HEK293 (cell line): ENCODE measurements around the gene GJD4.

Experiments
- CTCF ChIA-PET: fragments of 350-600 bp; formaldehyde crosslinking; extraction: SDS; loops from one replicate; lab custom pipeline; 2021; ENCODE audit warnings: antibody characterized with exemption; lab: Yijun Ruan, JAX
- POLR2A ChIA-PET: fragments of 300-600 bp; formaldehyde crosslinking; extraction: SDS; loops from one replicate; lab custom pipeline; 2020; ENCODE audit warnings: antibody characterized with exemption, inconsistent platforms; lab: Yijun Ruan, JAX
- H3K27ac ChIP-seq: fragments of 200-500 bp; sonication (Bioruptor generic); 2 replicates; pipeline ENCODE4 v1.5.1; 2014; ENCODE audit warnings: low read depth, low read length, control low read depth, inconsistent platforms; ENCODE audit errors: extremely low read depth
- H3K36me3 ChIP-seq, 2 experiments: fragments of 200-500 bp in 1 of 2; sonication (Bioruptor generic) in 1 of 2; 1 replicate in 1 of 2; 2 replicates in 1 of 2; pipeline ENCODE4 v1.5.1; 2014 to 2017; ENCODE audit warnings: inconsistent platforms in 2 of 2, low read length in 2 of 2; ENCODE audit not compliant: control insufficient read depth in 2 of 2, insufficient read depth in 1 of 2
- H3K4me1 ChIP-seq: fragments of 200-500 bp; sonication (Bioruptor generic); 2 replicates; pipeline ENCODE4 v1.5.1; 2014; ENCODE audit warnings: mild to moderate bottlenecking, low read length, inconsistent platforms; ENCODE audit not compliant: control insufficient read depth, insufficient read depth
- H3K4me3 ChIP-seq: 2 replicates; pipeline ENCODE4 v1.5.1; 2011; ENCODE audit warnings: low read depth, mild to moderate bottlenecking, control low read depth, low read length, moderate library complexity
- H3K9me3 ChIP-seq: fragments of 200-500 bp; sonication (Bioruptor generic); 2 replicates; pipeline ENCODE4 v1.5.1; 2014; ENCODE audit warnings: low read depth, low read length, inconsistent platforms; ENCODE audit not compliant: control insufficient read depth, insufficient read depth
- KLF8 ChIP-seq: fragments of 450-650 bp; formaldehyde crosslinking; IDR thresholded peaks from 2 replicates; pipeline ENCODE4 v1.5.1; 2016; ENCODE audit warnings: missing biosample characterization, missing genetic modification characterization
- SALL2 ChIP-seq: fragments of 450-650 bp; formaldehyde crosslinking; IDR thresholded peaks from 2 replicates; pipeline ENCODE4 v1.5.0; 2017; ENCODE audit warnings: missing biosample characterization, mild to moderate bottlenecking, missing genetic modification characterization, borderline replicate concordance
- SP2 ChIP-seq: fragments of 450-650 bp; formaldehyde crosslinking; IDR thresholded peaks from 2 replicates; pipeline ENCODE4 v1.5.1; 2016; ENCODE audit warnings: missing biosample characterization, missing genetic modification characterization
- ZBTB8A ChIP-seq: fragments of 450-650 bp; formaldehyde crosslinking; IDR thresholded peaks from 2 replicates; pipeline ENCODE4 v1.5.1; 2016; ENCODE audit warnings: missing biosample characterization, missing genetic modification characterization
- ZEB2 ChIP-seq: fragments of 450-650 bp; formaldehyde crosslinking; IDR thresholded peaks from 2 replicates; pipeline ENCODE4 v1.5.1; 2016; ENCODE audit warnings: missing biosample characterization, missing genetic modification characterization
- ZNF16 ChIP-seq: fragments of 450-650 bp; formaldehyde crosslinking; IDR thresholded peaks from 2 replicates; pipeline ENCODE4 v1.5.1; 2016; ENCODE audit warnings: low read depth, missing biosample characterization, missing genetic modification characterization
- ZNF211 ChIP-seq: fragments of 450-650 bp; formaldehyde crosslinking; IDR thresholded peaks from 2 replicates; pipeline ENCODE4 v1.5.1; 2016; ENCODE audit warnings: low read depth, missing biosample characterization, missing genetic modification characterization
- ZNF324 ChIP-seq: fragments of 450-650 bp; formaldehyde crosslinking; IDR thresholded peaks from 2 replicates; pipeline ENCODE4 v1.5.1; 2016; ENCODE audit warnings: missing biosample characterization, missing genetic modification characterization
- ZNF544 ChIP-seq: fragments of 450-650 bp; formaldehyde crosslinking; IDR thresholded peaks from 2 replicates; pipeline ENCODE4 v1.5.0; 2017; ENCODE audit warnings: missing biosample characterization, missing genetic modification characterization
- ZNF548 ChIP-seq: fragments of 450-650 bp; formaldehyde crosslinking; IDR thresholded peaks from 2 replicates; pipeline ENCODE4 v1.5.1; 2016; ENCODE audit warnings: missing biosample characterization, missing genetic modification characterization
- ZNF580 ChIP-seq: fragments of 450-650 bp; formaldehyde crosslinking; IDR thresholded peaks from 2 replicates; pipeline ENCODE4 v1.5.1; 2016; ENCODE audit warnings: missing biosample characterization, missing genetic modification characterization
- TF ChIP-seq, protein P1 (sequence below): fragments of 450-650 bp; formaldehyde crosslinking; IDR thresholded peaks from 2 replicates; pipeline ENCODE4 v1.5.1; 2016; ENCODE audit warnings: missing biosample characterization, missing genetic modification characterization
- TF ChIP-seq, protein P2 (sequence below): fragments of 450-650 bp; formaldehyde crosslinking; conservative IDR thresholded peaks from 2 replicates; pipeline ENCODE4 v1.5.1; 2016; ENCODE audit warnings: low read depth, missing biosample characterization, missing genetic modification characterization
- TF ChIP-seq, protein P3 (sequence below): fragments of 450-650 bp; formaldehyde crosslinking; IDR thresholded peaks from 2 replicates; pipeline ENCODE4 v1.5.1; 2016; ENCODE audit warnings: missing biosample characterization, missing genetic modification characterization, borderline replicate concordance
- TF ChIP-seq, protein P4 (sequence below): fragments of 450-650 bp; formaldehyde crosslinking; IDR thresholded peaks from 2 replicates; pipeline ENCODE4 v1.5.1; 2016; ENCODE audit warnings: missing biosample characterization, missing genetic modification characterization
- TF ChIP-seq, protein P5 (sequence below): fragments of 450-650 bp; formaldehyde crosslinking; IDR thresholded peaks from 2 replicates; pipeline ENCODE4 v1.5.1; 2016; ENCODE audit warnings: missing biosample characterization, missing genetic modification characterization

GJD4 gene

GRCh38 chr10:35581655-35582054 lies 23.5 kb upstream of the GJD4 start (continued):
- no peak for TF ChIP-seq ZNF548 (tag by site-specific recombination)
- TF ChIP-seq, protein P1, sequence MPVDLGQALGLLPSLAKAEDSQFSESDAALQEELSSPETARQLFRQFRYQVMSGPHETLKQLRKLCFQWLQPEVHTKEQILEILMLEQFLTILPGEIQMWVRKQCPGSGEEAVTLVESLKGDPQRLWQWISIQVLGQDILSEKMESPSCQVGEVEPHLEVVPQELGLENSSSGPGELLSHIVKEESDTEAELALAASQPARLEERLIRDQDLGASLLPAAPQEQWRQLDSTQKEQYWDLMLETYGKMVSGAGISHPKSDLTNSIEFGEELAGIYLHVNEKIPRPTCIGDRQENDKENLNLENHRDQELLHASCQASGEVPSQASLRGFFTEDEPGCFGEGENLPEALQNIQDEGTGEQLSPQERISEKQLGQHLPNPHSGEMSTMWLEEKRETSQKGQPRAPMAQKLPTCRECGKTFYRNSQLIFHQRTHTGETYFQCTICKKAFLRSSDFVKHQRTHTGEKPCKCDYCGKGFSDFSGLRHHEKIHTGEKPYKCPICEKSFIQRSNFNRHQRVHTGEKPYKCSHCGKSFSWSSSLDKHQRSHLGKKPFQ, result no peak
- no peak for TF ChIP-seq ZNF544 (tag by site-specific recombination)
- no peak for TF ChIP-seq ZNF16 (tag by site-specific recombination)
- TF ChIP-seq, protein P2, sequence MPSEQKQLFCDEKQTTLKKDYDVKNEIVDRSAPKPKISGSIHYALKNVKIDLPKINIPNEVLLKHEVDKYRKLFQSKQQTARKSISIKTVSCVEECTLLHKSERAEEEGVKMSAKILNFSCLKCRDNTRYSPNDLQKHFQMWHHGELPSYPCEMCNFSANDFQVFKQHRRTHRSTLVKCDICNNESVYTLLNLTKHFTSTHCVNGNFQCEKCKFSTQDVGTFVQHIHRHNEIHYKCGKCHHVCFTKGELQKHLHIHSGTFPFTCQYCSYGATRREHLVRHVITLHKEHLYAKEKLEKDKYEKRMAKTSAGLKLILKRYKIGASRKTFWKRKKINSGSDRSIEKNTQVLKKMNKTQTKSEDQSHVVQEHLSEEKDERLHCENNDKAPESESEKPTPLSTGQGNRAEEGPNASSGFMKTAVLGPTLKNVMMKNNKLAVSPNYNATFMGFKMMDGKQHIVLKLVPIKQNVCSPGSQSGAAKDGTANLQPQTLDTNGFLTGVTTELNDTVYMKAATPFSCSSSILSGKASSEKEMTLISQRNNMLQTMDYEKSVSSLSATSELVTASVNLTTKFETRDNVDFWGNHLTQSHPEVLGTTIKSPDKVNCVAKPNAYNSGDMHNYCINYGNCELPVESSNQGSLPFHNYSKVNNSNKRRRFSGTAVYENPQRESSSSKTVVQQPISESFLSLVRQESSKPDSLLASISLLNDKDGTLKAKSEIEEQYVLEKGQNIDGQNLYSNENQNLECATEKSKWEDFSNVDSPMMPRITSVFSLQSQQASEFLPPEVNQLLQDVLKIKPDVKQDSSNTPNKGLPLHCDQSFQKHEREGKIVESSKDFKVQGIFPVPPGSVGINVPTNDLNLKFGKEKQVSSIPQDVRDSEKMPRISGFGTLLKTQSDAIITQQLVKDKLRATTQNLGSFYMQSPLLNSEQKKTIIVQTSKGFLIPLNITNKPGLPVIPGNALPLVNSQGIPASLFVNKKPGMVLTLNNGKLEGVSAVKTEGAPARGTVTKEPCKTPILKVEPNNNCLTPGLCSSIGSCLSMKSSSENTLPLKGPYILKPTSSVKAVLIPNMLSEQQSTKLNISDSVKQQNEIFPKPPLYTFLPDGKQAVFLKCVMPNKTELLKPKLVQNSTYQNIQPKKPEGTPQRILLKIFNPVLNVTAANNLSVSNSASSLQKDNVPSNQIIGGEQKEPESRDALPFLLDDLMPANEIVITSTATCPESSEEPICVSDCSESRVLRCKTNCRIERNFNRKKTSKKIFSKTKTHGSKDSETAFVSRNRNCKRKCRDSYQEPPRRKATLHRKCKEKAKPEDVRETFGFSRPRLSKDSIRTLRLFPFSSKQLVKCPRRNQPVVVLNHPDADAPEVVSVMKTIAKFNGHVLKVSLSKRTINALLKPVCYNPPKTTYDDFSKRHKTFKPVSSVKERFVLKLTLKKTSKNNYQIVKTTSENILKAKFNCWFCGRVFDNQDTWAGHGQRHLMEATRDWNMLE (tag by site-specific recombination), result no peak
- no peak for TF ChIP-seq KLF8 (tag by site-specific recombination)
- TF ChIP-seq, protein P3, sequence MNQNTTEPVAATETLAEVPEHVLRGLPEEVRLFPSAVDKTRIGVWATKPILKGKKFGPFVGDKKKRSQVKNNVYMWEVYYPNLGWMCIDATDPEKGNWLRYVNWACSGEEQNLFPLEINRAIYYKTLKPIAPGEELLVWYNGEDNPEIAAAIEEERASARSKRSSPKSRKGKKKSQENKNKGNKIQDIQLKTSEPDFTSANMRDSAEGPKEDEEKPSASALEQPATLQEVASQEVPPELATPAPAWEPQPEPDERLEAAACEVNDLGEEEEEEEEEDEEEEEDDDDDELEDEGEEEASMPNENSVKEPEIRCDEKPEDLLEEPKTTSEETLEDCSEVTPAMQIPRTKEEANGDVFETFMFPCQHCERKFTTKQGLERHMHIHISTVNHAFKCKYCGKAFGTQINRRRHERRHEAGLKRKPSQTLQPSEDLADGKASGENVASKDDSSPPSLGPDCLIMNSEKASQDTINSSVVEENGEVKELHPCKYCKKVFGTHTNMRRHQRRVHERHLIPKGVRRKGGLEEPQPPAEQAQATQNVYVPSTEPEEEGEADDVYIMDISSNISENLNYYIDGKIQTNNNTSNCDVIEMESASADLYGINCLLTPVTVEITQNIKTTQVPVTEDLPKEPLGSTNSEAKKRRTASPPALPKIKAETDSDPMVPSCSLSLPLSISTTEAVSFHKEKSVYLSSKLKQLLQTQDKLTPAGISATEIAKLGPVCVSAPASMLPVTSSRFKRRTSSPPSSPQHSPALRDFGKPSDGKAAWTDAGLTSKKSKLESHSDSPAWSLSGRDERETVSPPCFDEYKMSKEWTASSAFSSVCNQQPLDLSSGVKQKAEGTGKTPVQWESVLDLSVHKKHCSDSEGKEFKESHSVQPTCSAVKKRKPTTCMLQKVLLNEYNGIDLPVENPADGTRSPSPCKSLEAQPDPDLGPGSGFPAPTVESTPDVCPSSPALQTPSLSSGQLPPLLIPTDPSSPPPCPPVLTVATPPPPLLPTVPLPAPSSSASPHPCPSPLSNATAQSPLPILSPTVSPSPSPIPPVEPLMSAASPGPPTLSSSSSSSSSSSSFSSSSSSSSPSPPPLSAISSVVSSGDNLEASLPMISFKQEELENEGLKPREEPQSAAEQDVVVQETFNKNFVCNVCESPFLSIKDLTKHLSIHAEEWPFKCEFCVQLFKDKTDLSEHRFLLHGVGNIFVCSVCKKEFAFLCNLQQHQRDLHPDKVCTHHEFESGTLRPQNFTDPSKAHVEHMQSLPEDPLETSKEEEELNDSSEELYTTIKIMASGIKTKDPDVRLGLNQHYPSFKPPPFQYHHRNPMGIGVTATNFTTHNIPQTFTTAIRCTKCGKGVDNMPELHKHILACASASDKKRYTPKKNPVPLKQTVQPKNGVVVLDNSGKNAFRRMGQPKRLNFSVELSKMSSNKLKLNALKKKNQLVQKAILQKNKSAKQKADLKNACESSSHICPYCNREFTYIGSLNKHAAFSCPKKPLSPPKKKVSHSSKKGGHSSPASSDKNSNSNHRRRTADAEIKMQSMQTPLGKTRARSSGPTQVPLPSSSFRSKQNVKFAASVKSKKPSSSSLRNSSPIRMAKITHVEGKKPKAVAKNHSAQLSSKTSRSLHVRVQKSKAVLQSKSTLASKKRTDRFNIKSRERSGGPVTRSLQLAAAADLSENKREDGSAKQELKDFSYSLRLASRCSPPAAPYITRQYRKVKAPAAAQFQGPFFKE (tag by site-specific recombination), result no peak
- TF ChIP-seq SP2 (tag by site-specific recombination), result no peak
- no peak for TF ChIP-seq ZNF324 (tag by site-specific recombination)
- TF ChIP-seq, protein P4, sequence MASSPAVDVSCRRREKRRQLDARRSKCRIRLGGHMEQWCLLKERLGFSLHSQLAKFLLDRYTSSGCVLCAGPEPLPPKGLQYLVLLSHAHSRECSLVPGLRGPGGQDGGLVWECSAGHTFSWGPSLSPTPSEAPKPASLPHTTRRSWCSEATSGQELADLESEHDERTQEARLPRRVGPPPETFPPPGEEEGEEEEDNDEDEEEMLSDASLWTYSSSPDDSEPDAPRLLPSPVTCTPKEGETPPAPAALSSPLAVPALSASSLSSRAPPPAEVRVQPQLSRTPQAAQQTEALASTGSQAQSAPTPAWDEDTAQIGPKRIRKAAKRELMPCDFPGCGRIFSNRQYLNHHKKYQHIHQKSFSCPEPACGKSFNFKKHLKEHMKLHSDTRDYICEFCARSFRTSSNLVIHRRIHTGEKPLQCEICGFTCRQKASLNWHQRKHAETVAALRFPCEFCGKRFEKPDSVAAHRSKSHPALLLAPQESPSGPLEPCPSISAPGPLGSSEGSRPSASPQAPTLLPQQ (tag by site-specific recombination), result no peak

- POLR2A ChIA-PET, result no interaction called here
- no peaks in the 10 kb centered on the region for H3K9me3 ChIP-seq
- no peaks in the 10 kb centered on the region for H3K4me1 ChIP-seq
- no peaks in the 10 kb centered on the region for H3K36me3 ChIP-seq
- H3K4me3 ChIP-seq, result no peak overlapping the region
- CTCF ChIA-PET, result no interaction called here
- H3K27ac ChIP-seq, result no peak overlapping the region
- no peak for TF ChIP-seq ZBTB8A (tag by site-specific recombination)
- TF ChIP-seq SALL2 (tag by site-specific recombination), result no peak
- TF ChIP-seq ZNF580 (tag by site-specific recombination), result no peak
- no peak for TF ChIP-seq ZEB2 (tag by site-specific recombination)
- TF ChIP-seq, protein P5, sequence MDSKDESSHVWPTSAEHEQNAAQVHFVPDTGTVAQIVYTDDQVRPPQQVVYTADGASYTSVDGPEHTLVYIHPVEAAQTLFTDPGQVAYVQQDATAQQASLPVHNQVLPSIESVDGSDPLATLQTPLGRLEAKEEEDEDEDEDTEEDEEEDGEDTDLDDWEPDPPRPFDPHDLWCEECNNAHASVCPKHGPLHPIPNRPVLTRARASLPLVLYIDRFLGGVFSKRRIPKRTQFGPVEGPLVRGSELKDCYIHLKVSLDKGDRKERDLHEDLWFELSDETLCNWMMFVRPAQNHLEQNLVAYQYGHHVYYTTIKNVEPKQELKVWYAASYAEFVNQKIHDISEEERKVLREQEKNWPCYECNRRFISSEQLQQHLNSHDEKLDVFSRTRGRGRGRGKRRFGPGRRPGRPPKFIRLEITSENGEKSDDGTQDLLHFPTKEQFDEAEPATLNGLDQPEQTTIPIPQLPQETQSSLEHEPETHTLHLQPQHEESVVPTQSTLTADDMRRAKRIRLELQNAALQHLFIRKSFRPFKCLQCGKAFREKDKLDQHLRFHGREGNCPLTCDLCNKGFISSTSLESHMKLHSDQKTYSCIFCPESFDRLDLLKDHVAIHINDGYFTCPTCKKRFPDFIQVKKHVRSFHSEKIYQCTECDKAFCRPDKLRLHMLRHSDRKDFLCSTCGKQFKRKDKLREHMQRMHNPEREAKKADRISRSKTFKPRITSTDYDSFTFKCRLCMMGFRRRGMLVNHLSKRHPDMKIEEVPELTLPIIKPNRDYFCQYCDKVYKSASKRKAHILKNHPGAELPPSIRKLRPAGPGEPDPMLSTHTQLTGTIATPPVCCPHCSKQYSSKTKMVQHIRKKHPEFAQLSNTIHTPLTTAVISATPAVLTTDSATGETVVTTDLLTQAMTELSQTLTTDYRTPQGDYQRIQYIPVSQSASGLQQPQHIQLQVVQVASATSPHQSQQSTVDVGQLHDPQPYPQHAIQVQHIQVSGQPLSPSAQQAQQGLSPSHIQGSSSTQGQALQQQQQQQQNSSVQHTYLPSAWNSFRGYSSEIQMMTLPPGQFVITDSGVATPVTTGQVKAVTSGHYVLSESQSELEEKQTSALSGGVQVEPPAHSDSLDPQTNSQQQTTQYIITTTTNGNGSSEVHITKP (tag by site-specific recombination), result no peak
- no peak for TF ChIP-seq ZNF211 (tag by site-specific recombination)
- TF ChIP-seq, all 188 proteins: peak for 0
These were observed 20.2 kb upstream of the GJD4 start for GRCh38 chr10:35584946-35585345.
